PC-9 (cell line): ENCODE results near the gene NOP53. TPM values are rescaled to one million over a fixed set of nuclear protein-coding genes. Genes with fewer than 3 reads are reported as not detected.
"Not testable (repeated sequence)": the region's sequence is repeated elsewhere in the genome, so short reads cannot be mapped to it uniquely, and the experiment has no call there.

ENCODE experiments used
- BruUV-seq: library from RNA; stranded (reverse); fragments of 400-500 nt; replicated peaks from 2 replicates; lab custom pipeline; 2021; lab: Mats Ljungman, UMichigan
- CTCF ChIA-PET: fragments of 300-600 bp; sonication (Branson Sonifier 250); formaldehyde crosslinking; loops from one replicate; lab custom pipeline; 2022; ENCODE audit warnings: antibody characterized with exemption; lab: Charles Lee
- POLR2A ChIA-PET: fragments of 300-600 bp; sonication (Branson Sonifier 250); formaldehyde crosslinking; loops from one replicate; lab custom pipeline; 2022; ENCODE audit warnings: antibody characterized with exemption; ENCODE audit not compliant: unreplicated experiment; lab: Charles Lee
- DNase-seq, 2 experiments: peaks; one replicate each; pipeline versions ENCODE4 v3.0.0 to v3.0.0-alpha.2; 2015 to 2022; ENCODE audit warnings: mixed read lengths in 1 of 2
- H2AFZ ChIP-seq: fragments of 200-600 bp; sonication (generic); 2 replicates; pipeline ENCODE4 v1.8.1; 2017; ENCODE audit warnings: antibody characterized with exemption
- H3F3A ChIP-seq: fragments of 200-600 bp; sonication (generic); 2 replicates; pipeline ENCODE4 v1.8.1; 2017; ENCODE audit warnings: antibody characterized with exemption, mild to moderate bottlenecking, low read depth; ENCODE audit not compliant: insufficient read depth
- H3K27ac ChIP-seq: fragments of 200-600 bp; sonication (generic); 2 replicates; pipeline ENCODE4 v1.6.1; 2016; ENCODE audit warnings: mixed run types
- H3K27me3 ChIP-seq: fragments of 200-600 bp; sonication (generic); 2 replicates; pipeline ENCODE4 v1.6.1; 2016; ENCODE audit warnings: low read depth, mixed run types; ENCODE audit not compliant: insufficient read depth
- H3K36me3 ChIP-seq: fragments of 200-600 bp; sonication (generic); 2 replicates; pipeline ENCODE4 v1.6.1; 2016; ENCODE audit warnings: low read depth, mixed run types
- H3K4me1 ChIP-seq: fragments of 200-600 bp; sonication (generic); replicated peaks from 2 replicates; pipeline ENCODE4 v1.6.1; 2016; ENCODE audit warnings: mixed run types; ENCODE audit not compliant: insufficient read depth
- H3K4me2 ChIP-seq: fragments of 200-600 bp; sonication (generic); 2 replicates; pipeline ENCODE4 v1.6.1; 2017; ENCODE audit warnings: mixed run types
- H3K4me3 ChIP-seq: fragments of 200-600 bp; sonication (generic); 2 replicates; pipeline ENCODE4 v1.6.1; 2016; ENCODE audit warnings: mixed run types
- H3K79me2 ChIP-seq: fragments of 200-600 bp; sonication (generic); 2 replicates; pipeline ENCODE4 v1.6.1; 2017; ENCODE audit warnings: low read depth, mixed run types
- H3K9me2 ChIP-seq: fragments of 200-600 bp; sonication (generic); 2 replicates; pipeline ENCODE4 v1.8.1; 2017; ENCODE audit warnings: mild to moderate bottlenecking; ENCODE audit not compliant: insufficient read depth
- H3K9me3 ChIP-seq: fragments of 200-600 bp; sonication (generic); 2 replicates; pipeline ENCODE4 v1.8.1; 2016; ENCODE audit warnings: low read depth; ENCODE audit not compliant: insufficient read depth
- H4K20me1 ChIP-seq: fragments of 200-600 bp; sonication (generic); 2 replicates; pipeline ENCODE4 v1.8.1; 2017; ENCODE audit not compliant: insufficient read depth
- CTCF ChIP-seq: fragments of 200-600 bp; sonication (generic); conservative IDR thresholded peaks from 2 replicates; pipeline ENCODE4 v1.6.1; 2017; ENCODE audit warnings: mixed run types, antibody characterized with exemption, mild to moderate bottlenecking, moderate library complexity
- EZH2 ChIP-seq: fragments of 200-600 bp; sonication (generic); IDR thresholded peaks from 2 replicates; pipeline ENCODE4 v1.8.0; 2017; ENCODE audit warnings: antibody characterized with exemption, low read depth
- intact Hi-C: fragments of 100-400 bp; cut with micrococcal nuclease; formaldehyde crosslinking; loops from one replicate; pipeline ENCODE4 v1.10.0; 2022; ENCODE audit not compliant: unreplicated experiment
- total RNA-seq: library from RNA; stranded (reverse); gene quantifications from 2 replicates; pipeline ENCODE4 v1.2.3, GENCODE V29; 2021

Gene NOP53
- total RNA-seq, 1 experiment from 2014 or later, result 225 TPM

- Histone ChIP-seq H3K27ac (no peak overlapping the region), H3K4me2 (no peak overlapping the region), H3K9me3 (no peaks in the 10 kb centered on the region), H3K79me2 (no peaks in the 10 kb centered on the region), H3K4me3 (no peak overlapping the region), H3K9me2 (no peaks in the 10 kb centered on the region), H3K27me3 (no peaks in the 10 kb centered on the region), H3K4me1 (no peaks in the 10 kb centered on the region), H4K20me1 (no peaks in the 10 kb centered on the region), H2AFZ (no peak overlapping the region), H3K36me3 (no peaks in the 10 kb centered on the region), H3F3A (peaks cover 22% of the 10 kb centered on the region; the same call in 1 of the 2 replicates)
- TF ChIP-seq EZH2, result no peak
- TF ChIP-seq CTCF, result no peak
- CTCF ChIA-PET, result no interaction called here
- no peak for DNase-seq
- BruUV-seq, result no TSS peak
- POLR2A ChIA-PET, result interaction anchor here (0.5 to 0.6 kb wide), 2 partner anchors 494 to 650 kb away, joined by 4 to 19 read pairs; partner anchors contain the start of gene INAFM1
- intact Hi-C loops, result no loop called here
Measured at GRCh38 chr19:47768604-47769003, 23.3 kb downstream of the NOP53 start.

- no peak overlapping the region for H3K4me2 ChIP-seq
- no peaks in the 10 kb centered on the region for H4K20me1 ChIP-seq
- no peaks in the 10 kb centered on the region for H3K9me3 ChIP-seq
- intact Hi-C loops, result no loop called here
- TF ChIP-seq CTCF, result no peak
- no peak overlapping the region for H3K4me3 ChIP-seq
- peaks cover 19% of the 10 kb centered on the region; the same call in 1 of the 2 replicates for H3F3A ChIP-seq
- H2AFZ ChIP-seq, result no peak overlapping the region
- no peaks in the 10 kb centered on the region for H3K4me1 ChIP-seq
- ChIA-PET POLR2A (no interaction called here), CTCF (no interaction called here)
- H3K27ac ChIP-seq, result no peak overlapping the region
- no peak for DNase-seq
- no peaks in the 10 kb centered on the region for H3K9me2 ChIP-seq
- H3K79me2 ChIP-seq, result no peaks in the 10 kb centered on the region
- H3K27me3 ChIP-seq, result no peaks in the 10 kb centered on the region
- H3K36me3 ChIP-seq, result no peaks in the 10 kb centered on the region
- BruUV-seq, result no TSS peak
Measured at GRCh38 chr19:47769534-47769933, 24.2 kb downstream of the NOP53 start.

GRCh38 chr19:47771291-47771690 is 25.9 kb downstream of the NOP53 start:
- POLR2A ChIA-PET, H3K79me2 ChIP-seq: not testable (repeated sequence)
- CTCF ChIA-PET, result interaction anchor here (0.6 kb wide), 1 partner anchor 12 kb away, joined by 3 read pairs; no protein-coding TSS in a partner anchor

GRCh38 chr19:47776568-47776967 is 31.2 kb downstream of the NOP53 start:
- intact Hi-C loops, result no loop called here
- Histone ChIP-seq H3K4me2 (peak overlapping the region; percentile 16), H2AFZ (no peak overlapping the region), H3K27ac (no peak overlapping the region), H3K36me3 (peaks cover 6% of the 10 kb centered on the region; the same call in 1 of the 2 replicates), H3K4me3 (no peak overlapping the region), H4K20me1 (0 out of 2 replicates have a peak, but pooled peaks cover 4% of the 10 kb centered on the region), H3F3A (peaks cover 22% of the 10 kb centered on the region; the same call in 1 of the 2 replicates), H3K27me3 (no peaks in the 10 kb centered on the region), H3K9me2 (no peaks in the 10 kb centered on the region), H3K9me3 (no peaks in the 10 kb centered on the region), H3K79me2 (peaks cover 23% of the 10 kb centered on the region), H3K4me1 (peaks cover 24% of the 10 kb centered on the region)
- TF ChIP-seq CTCF, result no peak
- ChIA-PET POLR2A (interaction anchor here (0.6 to 0.7 kb wide), 2 partner anchors 39 to 992 kb away, joined by 3 to 6 read pairs; no protein-coding TSS in a partner anchor), CTCF (interaction anchor here (0.7 kb wide), 1 partner anchor 11 kb away, joined by 16 read pairs; no protein-coding TSS in a partner anchor)
- BruUV-seq, result no TSS peak
- DNase-seq, result peak; percentile 28 to 95

More at GRCh38 chr19:47771291-47771690, 25.9 kb downstream of the NOP53 start:
- H3K27me3 ChIP-seq, H3K27ac ChIP-seq, H3K4me1 ChIP-seq, H2AFZ ChIP-seq, intact Hi-C loops, H3K4me2 ChIP-seq, DNase-seq, H3K9me2 ChIP-seq, H3K9me3 ChIP-seq, H3K36me3 ChIP-seq, H4K20me1 ChIP-seq, H3K4me3 ChIP-seq, BruUV-seq: not testable (repeated sequence)
- peaks cover 19% of the 10 kb centered on the region; the same call in 1 of the 2 replicates for H3F3A ChIP-seq

GRCh38 chr19:47777245-47778048 is 32.1 kb downstream of the NOP53 start:
- H3K9me2 ChIP-seq, H3K27ac ChIP-seq, DNase-seq, H3K9me3 ChIP-seq, H3K36me3 ChIP-seq, intact Hi-C loops, H3K27me3 ChIP-seq, CTCF ChIA-PET, H4K20me1 ChIP-seq: not testable (repeated sequence)
- H3K4me3 ChIP-seq, result peak overlapping the region; percentile 95
- H3K4me2 ChIP-seq, result peak overlapping the region; percentile 95
- H2AFZ ChIP-seq, result peak overlapping the region; percentile 98
- H3K4me1 ChIP-seq, result peaks cover 24% of the 10 kb centered on the region
- POLR2A ChIA-PET, result interaction anchor here (0.7 kb wide), 1 partner anchor 14 kb away, joined by 3 read pairs; no protein-coding TSS in a partner anchor
- peaks cover 23% of the 10 kb centered on the region for H3K79me2 ChIP-seq
- H3F3A ChIP-seq, result peaks cover 25% of the 10 kb centered on the region; the same call in 1 of the 2 replicates
- BruUV-seq, result TSS peak; percentile 94
